ENCODE data around the gene SERGEF.

- peak; percentile 89 for TF ChIP-seq CTCF (IDR thresholded peaks at IDR 0.05; ENCODE audit: insufficient read depth, low read length, poor library complexity, severe bottlenecking)
- TF ChIP-seq EZH2phosphoT487 (conservative IDR thresholded peaks at IDR 0.05; ENCODE audit: low read length): no peak
These were observed 34.1 kb downstream of the SERGEF start for GRCh38 chr11:17978553-17979287.
